GM21619 (cell line): ENCODE data around the gene SRPX.

Experiments
- ATAC-seq: cut with Tn5 transposase; IDR thresholded peaks from one replicate; pipeline ENCODE4 v1.9.1; 2021; ENCODE audit not compliant: unreplicated experiment

Gene SRPX

GRCh38 chrX:38220415-38221390, at the start of gene SRPX:
SRPX (minus strand) TSS chrX:38220871; CDS start chrX:38220792, 79 bp downstream.
- ATAC-seq = no peak

DNA sequence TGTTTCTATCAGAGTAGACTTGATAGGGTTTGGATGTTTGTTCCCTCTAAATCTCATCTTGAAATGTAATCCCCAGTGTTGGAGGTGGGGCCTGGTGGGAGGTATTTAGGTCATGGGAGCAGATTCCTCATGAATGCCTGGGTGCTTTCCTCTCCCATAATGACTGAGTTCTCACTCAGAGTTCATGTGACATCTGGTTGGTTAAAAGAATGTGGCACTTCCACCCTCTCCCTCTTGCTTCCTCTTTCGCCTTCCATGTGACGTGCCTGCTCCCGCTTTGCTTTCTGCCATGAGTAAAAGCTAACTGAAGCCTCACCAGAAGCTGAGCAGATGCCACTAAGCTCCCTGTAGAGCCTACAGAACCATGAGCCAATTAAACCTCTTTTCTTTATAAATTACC, 47.3 kb upstream of the SRPX start:
- ATAC-seq = no peak

DNA sequence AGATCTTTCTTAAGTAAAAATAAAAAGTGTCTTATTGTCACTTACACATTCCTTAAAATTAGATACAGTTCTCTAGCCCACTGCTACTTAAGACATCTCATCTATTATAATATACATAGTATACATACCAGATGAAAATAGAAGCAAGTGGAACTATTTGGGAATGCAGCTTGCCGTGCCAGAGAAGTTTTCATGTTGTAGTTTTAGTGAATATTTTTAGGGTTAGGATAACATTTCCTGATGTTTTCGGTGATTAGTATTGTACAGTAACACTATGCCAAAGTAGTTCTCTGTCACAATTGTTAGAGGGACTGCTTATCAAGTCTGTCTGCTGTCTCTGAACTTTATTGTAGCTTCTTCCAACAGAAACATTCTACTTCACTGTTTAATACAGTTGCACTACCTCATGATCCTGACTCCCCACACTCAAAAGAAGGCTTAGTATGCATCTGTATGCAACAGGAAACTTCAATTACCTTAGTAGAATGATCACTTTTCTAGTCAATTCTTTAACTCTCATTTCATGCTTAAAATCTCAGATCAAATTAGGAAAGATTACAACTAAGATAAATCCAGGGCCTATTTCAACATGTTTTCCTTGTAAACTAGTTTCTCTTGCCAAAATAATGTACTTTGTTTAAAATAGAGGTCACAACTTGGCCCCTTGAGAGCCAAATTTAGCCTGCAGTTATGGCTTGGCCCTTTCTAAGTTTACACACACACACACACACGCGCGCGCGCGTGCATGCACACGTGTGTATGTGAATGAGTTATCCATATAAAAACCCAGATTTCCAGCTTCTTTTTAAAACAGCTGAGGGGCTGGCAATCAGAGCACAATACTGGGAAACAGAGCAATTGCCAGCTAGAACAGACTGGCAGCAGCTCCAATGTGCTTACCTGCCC, 42.3 kb upstream of the SRPX start:
- ATAC-seq = no peak

- ATAC-seq = no peak
These were observed 39.6 kb upstream of the SRPX start for GRCh38 chrX:38260231-38260630.

- ATAC-seq = no peak
These were observed 35.3 kb upstream of the SRPX start for GRCh38 chrX:38256019-38256418.

DNA sequence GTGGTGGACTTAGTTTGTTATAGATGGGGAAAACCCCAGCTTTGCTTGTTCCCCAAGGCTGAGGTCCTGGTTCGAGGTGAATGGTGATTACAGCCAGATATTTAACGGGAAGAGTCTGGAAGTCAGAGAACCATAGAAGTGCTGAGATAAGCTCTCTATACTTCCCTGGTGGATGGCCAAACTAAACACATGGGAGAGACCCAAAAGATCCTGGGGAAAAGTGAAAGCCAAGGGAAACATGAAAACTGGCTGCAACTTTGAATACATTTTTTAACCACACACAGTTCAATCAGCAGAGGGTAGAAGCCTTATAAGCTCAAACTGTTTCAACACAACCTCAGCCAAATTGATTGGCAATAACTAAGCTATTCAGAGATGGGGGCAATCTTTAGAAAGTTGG, 29.3 kb upstream of the SRPX start:
- ATAC-seq = no peak

GRCh38 chrX:38247051-38247450, 26.4 kb upstream of the SRPX start:
- no peak for ATAC-seq

DNA sequence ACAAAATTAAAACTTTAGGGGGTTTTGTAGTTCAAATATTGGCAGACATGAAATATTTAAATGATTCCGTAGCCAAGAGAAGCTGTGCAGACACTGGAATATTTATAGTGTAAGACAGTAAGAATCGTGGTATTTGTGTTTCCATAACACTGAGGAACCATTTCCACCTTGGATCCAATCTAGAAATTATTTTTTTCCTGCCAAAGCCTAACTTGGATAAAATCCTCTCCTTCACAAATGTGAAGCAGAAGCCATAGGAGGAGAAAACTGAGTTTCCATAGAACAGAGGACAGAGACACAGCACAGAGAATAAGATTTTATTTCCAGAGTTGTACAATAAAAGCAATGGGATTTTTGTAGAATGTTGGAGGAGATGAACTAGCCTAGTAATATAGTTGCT, 19.9 kb upstream of the SRPX start:
- ATAC-seq = no peak

DNA sequence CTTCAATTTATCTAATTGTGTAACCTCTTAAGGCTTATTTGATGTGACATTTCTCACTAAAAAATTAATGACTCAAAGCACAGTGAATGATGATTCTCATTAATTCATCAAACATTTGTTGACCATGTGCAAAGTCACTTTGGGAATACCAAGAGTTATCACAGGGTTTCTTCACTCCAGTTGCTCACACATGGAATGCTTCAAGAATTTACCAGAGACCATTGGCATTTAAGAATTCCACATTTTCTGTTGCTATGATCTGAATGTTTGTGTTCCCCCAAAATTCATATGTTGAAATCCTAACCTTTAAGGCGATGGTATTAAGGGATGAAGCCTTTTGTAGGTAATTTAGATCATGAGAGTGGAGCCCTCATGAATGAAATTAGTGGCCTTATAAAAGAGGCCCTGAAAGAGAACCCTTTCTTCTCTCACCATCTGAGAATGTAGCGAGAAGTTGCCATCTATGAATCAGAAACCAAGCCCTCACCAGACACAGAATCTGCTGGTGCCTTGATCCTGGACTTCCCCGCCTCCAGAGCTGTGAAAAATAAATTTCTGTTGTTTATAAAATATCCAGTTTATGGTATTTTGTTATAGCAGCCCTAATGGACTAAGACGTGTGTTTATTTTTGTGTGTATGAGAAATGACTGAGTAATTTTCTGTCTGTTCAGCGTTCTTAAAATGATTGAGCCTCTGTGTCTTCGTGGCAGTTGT, 16.4 kb upstream of the SRPX start:
- ATAC-seq = no peak

DNA sequence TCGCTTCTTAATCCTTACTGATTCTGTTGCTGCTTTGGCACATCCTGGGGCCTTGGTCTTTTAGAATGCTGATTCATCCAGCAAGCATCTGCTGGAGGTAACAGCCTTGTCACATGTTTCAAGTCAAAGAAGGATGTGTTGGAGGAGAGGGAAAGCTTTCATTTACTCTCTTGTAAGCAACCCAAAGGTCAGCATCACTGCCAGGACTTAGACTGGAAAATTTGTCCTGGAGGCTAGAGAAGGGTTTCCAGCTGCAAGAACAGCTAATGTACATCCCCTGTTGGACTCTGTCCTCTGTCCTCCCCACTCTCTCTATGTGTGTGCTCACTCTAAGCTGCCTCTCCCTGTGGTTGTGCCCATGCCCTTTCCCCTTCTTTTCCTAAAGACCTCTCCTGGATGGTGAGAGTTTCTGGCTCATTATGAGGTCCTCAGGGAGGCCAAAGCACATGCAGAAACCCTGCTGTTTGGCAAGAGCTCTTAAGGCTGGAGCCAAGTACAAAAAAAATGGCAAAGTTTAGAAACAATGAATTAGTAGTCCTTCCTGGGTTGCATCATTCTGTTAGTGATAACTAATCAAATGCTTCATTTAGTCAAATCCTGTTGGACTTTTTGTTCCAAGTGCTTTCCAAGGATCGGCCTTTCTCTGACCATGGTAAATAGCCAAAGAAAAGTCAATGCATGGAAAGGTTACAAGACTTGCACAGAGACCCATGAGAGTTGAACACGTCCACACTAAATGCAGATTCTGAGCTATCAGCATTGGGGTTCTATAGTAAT, 13.4 kb upstream of the SRPX start:
- no peak for ATAC-seq

GRCh38 chrX:38232079-38232686, 11.5 kb upstream of the SRPX start:
- ATAC-seq = no peak

- ATAC-seq = no peak
These were observed 4.4 kb upstream of the SRPX start for GRCh38 chrX:38225093-38225492.

DNA sequence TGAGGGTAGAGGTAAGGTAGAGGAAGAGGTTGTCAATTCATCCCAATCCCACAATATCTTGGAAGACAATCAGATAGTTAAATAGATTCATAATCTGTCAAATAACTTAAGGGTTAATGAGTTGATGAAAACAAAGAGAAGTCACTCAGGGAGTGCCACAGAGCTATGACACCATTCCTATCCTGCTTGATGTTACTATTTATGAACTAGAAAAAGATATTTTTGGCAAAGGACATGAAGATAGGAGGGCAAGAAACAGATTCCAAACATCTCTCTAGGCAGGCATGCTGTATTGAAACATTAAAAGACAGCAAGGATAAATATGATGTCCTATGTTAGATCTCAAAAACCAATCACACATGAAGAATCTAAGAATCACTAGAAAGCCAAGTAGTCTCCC, 3.5 kb upstream of the SRPX start:
- ATAC-seq = no peak

- ATAC-seq = no peak
These were observed 789 bp upstream of the SRPX start for GRCh38 chrX:38221391-38221929.

DNA sequence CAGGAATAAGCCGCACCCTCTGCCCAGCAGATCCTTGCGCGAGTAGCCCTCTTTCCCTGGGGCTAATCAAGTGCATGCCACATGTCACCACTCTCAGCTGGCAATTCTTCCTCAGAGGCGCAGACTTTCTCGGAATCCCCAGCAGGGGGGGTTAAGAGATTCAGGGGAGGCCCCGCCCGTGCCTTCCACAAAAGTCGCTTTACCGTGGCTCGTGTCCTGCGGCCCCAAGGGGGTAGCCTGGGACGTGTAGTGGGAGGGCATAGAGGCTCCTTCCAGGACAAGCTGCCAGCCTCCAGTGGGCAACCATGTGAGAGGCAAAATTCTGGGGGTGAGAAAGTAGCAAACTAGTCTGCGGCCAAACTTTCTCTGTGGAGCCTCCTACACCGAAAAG, 652 bp downstream of the SRPX start:
- peak; percentile 53 for ATAC-seq

DNA sequence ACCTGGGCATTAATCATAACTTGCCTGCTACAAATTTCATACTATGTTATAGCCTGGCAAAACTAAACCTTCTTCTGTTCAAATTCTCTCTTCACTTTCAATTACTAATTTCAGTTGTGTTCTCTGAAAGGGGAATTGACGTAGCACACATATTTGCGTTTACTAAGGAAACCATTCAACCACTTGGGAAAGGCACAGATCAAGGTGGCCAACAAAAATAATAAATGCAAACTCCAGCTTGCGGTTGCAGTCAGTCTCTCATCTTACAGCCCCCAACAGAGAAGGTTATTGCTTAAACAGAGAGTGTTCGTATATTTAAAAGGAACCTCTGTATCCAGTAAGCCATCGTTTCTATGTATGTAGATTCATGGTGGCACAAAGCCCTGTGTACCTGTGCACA, 4.0 kb downstream of the SRPX start:
- no peak for ATAC-seq

DNA sequence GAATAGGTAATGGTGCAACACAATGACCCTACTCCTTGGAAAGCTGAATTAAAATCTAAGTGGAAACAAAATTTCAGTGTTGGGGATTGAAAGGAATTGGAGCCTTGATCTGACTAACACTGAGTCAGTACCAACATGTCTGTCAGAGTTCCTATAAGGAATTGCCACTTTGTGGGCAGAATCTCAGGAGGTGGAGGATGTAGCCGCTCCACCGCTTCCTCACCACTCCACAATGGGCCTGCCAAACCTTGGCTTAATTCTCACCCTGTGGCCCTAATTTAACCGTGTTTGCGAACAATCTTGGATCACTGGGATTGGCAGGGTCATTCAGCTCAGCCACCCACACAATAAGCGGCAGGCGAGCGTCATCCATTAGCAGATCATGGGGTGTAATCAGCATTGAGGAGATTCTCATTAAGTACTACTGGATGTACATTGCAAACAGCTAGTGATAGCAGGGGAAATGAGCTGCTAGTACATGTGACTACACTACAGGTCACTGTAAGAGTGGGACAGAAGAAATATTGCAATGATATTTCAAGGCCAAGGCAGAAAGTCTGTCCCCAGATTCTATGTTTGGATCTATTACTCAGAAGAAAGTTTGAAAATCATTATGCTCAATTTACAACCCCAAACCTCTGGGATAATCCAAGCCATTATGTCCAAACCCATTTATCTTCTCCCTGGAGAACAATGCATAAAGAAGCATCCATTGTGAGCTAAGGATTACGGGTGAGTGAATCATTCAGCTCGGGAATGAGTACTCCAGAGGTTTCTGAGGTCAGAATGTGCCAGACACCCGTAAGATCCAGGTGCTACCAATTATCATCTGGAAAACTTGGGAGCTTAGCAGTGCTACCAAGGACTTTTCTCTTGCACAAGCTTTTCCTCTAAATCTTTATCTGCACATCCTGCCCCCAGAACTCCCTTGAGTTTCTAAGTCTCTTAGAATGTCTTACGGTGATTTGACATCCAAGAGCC, 5.8 kb downstream of the SRPX start:
- no peak for ATAC-seq

DNA sequence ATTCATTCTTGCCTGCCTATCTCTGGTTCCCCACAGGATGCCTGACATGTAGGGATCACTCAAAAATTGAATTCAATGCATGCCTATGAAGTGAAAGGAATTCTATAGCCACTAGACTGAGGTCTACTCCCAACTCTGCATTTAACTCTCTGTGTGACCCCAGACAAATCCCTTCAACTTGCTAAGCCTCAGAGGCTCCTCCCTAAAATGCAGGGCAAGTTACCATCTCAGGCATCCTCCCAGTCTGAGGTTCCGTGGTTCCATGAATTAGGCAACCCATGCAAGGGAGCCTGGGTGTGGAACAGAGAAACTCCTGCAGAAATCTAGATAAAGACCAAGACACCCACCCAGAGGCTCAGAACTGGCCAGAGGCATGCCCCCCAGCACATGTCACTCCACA, 6.6 kb downstream of the SRPX start:
- ATAC-seq = no peak
